WERI-Rb-1 (cell line): ENCODE results near the gene TOX2.

Experiments used
- DNase-seq: peaks from one replicate; pipeline ENCODE4 v3.0.0-alpha.2; 2020
- H3K27ac ChIP-seq: fragments of 250-450 bp; sonication (Bioruptor Pico); 2 replicates; pipeline ENCODE4 v1.5.1; 2020; ENCODE audit warnings: mild to moderate bottlenecking, moderate library complexity
- H3K27me3 ChIP-seq: fragments of 250-450 bp; sonication (Bioruptor Pico); 2 replicates; pipeline ENCODE4 v1.5.1; 2021; ENCODE audit warnings: mild to moderate bottlenecking, low read depth, moderate library complexity; ENCODE audit not compliant: insufficient read depth, severe bottlenecking
- H3K36me3 ChIP-seq: fragments of 250-450 bp; sonication (Bioruptor Pico); 2 replicates; pipeline ENCODE4 v1.5.1; 2020; ENCODE audit warnings: mild to moderate bottlenecking, moderate library complexity
- H3K4me3 ChIP-seq: 2 replicates; pipeline ENCODE4 v1.5.1; 2011; ENCODE audit warnings: low read depth, mild to moderate bottlenecking, control low read depth, low read length
- H3K9me3 ChIP-seq: fragments of 250-450 bp; sonication (Bioruptor Pico); 2 replicates; pipeline ENCODE4 v1.5.1; 2021; ENCODE audit warnings: mild to moderate bottlenecking, moderate library complexity; ENCODE audit not compliant: severe bottlenecking
- CTCF ChIP-seq: IDR thresholded peaks from 2 replicates; pipeline ENCODE4 v1.5.1; 2011; ENCODE audit warnings: low read depth, mild to moderate bottlenecking, control low read depth, inconsistent platforms, low read length

Gene TOX2

DNA sequence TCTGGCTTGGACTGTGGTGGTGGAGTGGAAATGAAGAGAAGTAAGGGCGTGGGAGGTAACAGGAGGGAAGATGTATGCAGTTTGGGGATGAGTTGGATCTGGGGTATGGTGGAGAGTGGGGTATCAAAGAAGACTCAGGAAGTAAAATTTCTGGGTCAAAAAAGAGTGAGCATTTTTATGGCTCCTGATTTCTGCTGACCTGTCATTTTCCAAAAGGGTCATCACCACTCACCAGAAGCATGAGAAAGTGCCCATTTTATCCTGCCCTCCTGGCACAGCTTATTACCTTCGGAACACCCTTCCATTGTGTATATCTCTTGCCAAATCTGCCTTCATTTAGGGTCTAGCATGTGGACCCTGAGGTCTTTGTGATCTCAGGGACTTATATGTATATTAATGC, 17.3 kb downstream of the TOX2 start:
- no peaks in the 10 kb centered on the region for H3K36me3 ChIP-seq
- H3K9me3 ChIP-seq = no peaks in the 10 kb centered on the region
- no peak overlapping the region for H3K27ac ChIP-seq
- no peak overlapping the region for H3K4me3 ChIP-seq
- no peak for DNase-seq
- TF ChIP-seq CTCF = no peak
- peaks cover 85% of the 10 kb centered on the region for H3K27me3 ChIP-seq

- TF ChIP-seq CTCF = no peak
- peaks cover 84% of the 10 kb centered on the region for H3K27me3 ChIP-seq
- DNase-seq = no peak
- H3K27ac ChIP-seq = no peak overlapping the region
- H3K4me3 ChIP-seq = no peak overlapping the region
- H3K9me3 ChIP-seq = no peaks in the 10 kb centered on the region
- no peaks in the 10 kb centered on the region for H3K36me3 ChIP-seq
Measured at GRCh38 chr20:43934833-43935232, 20.2 kb downstream of the TOX2 start.

- Histone ChIP-seq H3K36me3 (no peaks in the 10 kb centered on the region), H3K27ac (no peak overlapping the region), H3K27me3 (peaks cover 81% of the 10 kb centered on the region), H3K4me3 (no peak overlapping the region), H3K9me3 (no peaks in the 10 kb centered on the region)
- no peak for TF ChIP-seq CTCF
- no peak for DNase-seq
Measured at GRCh38 chr20:43936104-43936770, 21.6 kb downstream of the TOX2 start.

- no peak for TF ChIP-seq CTCF
- Histone ChIP-seq H3K27me3 (peaks cover 80% of the 10 kb centered on the region), H3K27ac (no peak overlapping the region), H3K36me3 (no peaks in the 10 kb centered on the region), H3K9me3 (no peaks in the 10 kb centered on the region), H3K4me3 (no peak overlapping the region)
- no peak for DNase-seq
Measured at GRCh38 chr20:43936805-43937204, 22.2 kb downstream of the TOX2 start.

- H3K27ac ChIP-seq = no peak overlapping the region
- no peak overlapping the region for H3K4me3 ChIP-seq
- no peaks in the 10 kb centered on the region for H3K9me3 ChIP-seq
- DNase-seq = no peak
- no peaks in the 10 kb centered on the region for H3K36me3 ChIP-seq
- H3K27me3 ChIP-seq = peaks cover 80% of the 10 kb centered on the region
- no peak for TF ChIP-seq CTCF
Measured at GRCh38 chr20:43937591-43937990, 22.9 kb downstream of the TOX2 start.
